Activated B cell treated with CpG ODN at 0.5 μM for 24 hours (primary cell): Measurements from ENCODE around the gene MISP. TPM values are rescaled to one million over a fixed set of nuclear protein-coding genes. Genes with fewer than 3 reads are reported as not detected.

ENCODE experiments used
- ATAC-seq: fragments of 200-7000 bp; cut with Tn5 transposase; one replicate; pipeline ENCODE4 v1.10.0; 2021; ENCODE audit warnings: low read depth, mild to moderate bottlenecking, moderate library complexity
- CTCF ChIA-PET: fragments of 350-600 bp; sonication (Branson Sonifier 250); formaldehyde crosslinking; loops from one replicate; lab custom pipeline; 2021; ENCODE audit warnings: antibody characterized with exemption; lab: Charles Lee
- POLR2A ChIA-PET: fragments of 350-600 bp; sonication (Branson Sonifier 250); formaldehyde crosslinking; loops from one replicate; lab custom pipeline; 2021; ENCODE audit warnings: antibody characterized with exemption; lab: Charles Lee
- DNase-seq: peaks from one replicate; pipeline ENCODE4 v3.0.0; 2022
- H3K27ac Mint-ChIP-seq: one replicate; pipeline ENCODE4 v1.8.0; 2020; ENCODE audit warnings: mixed read lengths
- H3K27me3 Mint-ChIP-seq: one replicate; pipeline ENCODE4 v1.8.0; 2021; ENCODE audit warnings: mixed read lengths
- H3K36me3 Mint-ChIP-seq: one replicate; pipeline ENCODE4 v1.8.0; 2021; ENCODE audit warnings: low read depth, mixed read lengths
- H3K4me1 Mint-ChIP-seq: one replicate; pipeline ENCODE4 v1.8.0; 2021; ENCODE audit warnings: mixed read lengths
- H3K4me3 Mint-ChIP-seq: one replicate; pipeline ENCODE4 v1.8.0; 2020; ENCODE audit warnings: mild to moderate bottlenecking, mixed read lengths
- H3K9me3 Mint-ChIP-seq: one replicate; pipeline ENCODE4 v1.8.0; 2020; ENCODE audit warnings: mixed read lengths
- CTCF ChIP-seq: fragments of 200-600 bp; IDR thresholded peaks from one replicate; pipeline ENCODE4 v1.8.0; 2022; ENCODE audit warnings: antibody characterized with exemption, mild to moderate bottlenecking
- intact Hi-C: fragments of 100-400 bp; cut with micrococcal nuclease; formaldehyde crosslinking; loops from one replicate; pipeline ENCODE4 v1.15.1; 2024
- total RNA-seq: library from RNA; stranded (reverse); gene quantifications from 2 replicates; pipeline ENCODE4 v1.2.3, GENCODE V29; 2022

Gene MISP
- total RNA-seq, 1 donor from 2014 or later, result not detected

GRCh38 chr19:755063-755462 lies 4.2 kb downstream of the MISP start:
- POLR2A ChIA-PET, result no interaction called here
- no peak for ATAC-seq
- Mint-ChIP-seq H3K4me3 (no peak overlapping the region), H3K9me3 (peaks cover 10% of the 10 kb centered on the region), H3K36me3 (no peaks in the 10 kb centered on the region), H3K4me1 (no peaks in the 10 kb centered on the region), H3K27ac (no peak overlapping the region), H3K27me3 (no peaks in the 10 kb centered on the region)
- no peak for DNase-seq
- intact Hi-C loops, result no loop called here
- no peak for TF ChIP-seq CTCF
- CTCF ChIA-PET, result no interaction called here

GRCh38 chr19:756236-756635 lies 5.3 kb downstream of the MISP start:
- no peak for TF ChIP-seq CTCF
- ChIA-PET CTCF (no interaction called here), POLR2A (no interaction called here)
- Mint-ChIP-seq H3K36me3 (no peaks in the 10 kb centered on the region), H3K4me1 (no peaks in the 10 kb centered on the region), H3K27me3 (no peaks in the 10 kb centered on the region), H3K27ac (no peak overlapping the region), H3K4me3 (no peak overlapping the region), H3K9me3 (peaks cover 10% of the 10 kb centered on the region)
- DNase-seq (no peak), ATAC-seq (peak; percentile 18)
- intact Hi-C loops, result no loop called here

GRCh38 chr19:756821-757688 lies 6.1 kb downstream of the MISP start:
- Mint-ChIP-seq H3K4me1 (no peaks in the 10 kb centered on the region), H3K4me3 (no peak overlapping the region), H3K27me3 (no peaks in the 10 kb centered on the region), H3K9me3 (peaks cover 10% of the 10 kb centered on the region), H3K27ac (no peak overlapping the region), H3K36me3 (no peaks in the 10 kb centered on the region)
- POLR2A ChIA-PET, result no interaction called here
- DNase-seq (no peak), ATAC-seq (no peak)
- TF ChIP-seq CTCF, result no peak
- CTCF ChIA-PET, result no interaction called here
- intact Hi-C loops, result no loop called here

GRCh38 chr19:757811-758668 lies 7.1 kb downstream of the MISP start:
- intact Hi-C loops, result no loop called here
- ATAC-seq (no peak), DNase-seq (no peak)
- no peak for TF ChIP-seq CTCF
- H3K4me3 Mint-ChIP-seq, result no peak overlapping the region
- ChIA-PET POLR2A (no interaction called here), CTCF (no interaction called here)
- H3K27ac Mint-ChIP-seq, result no peak overlapping the region
- no peaks in the 10 kb centered on the region for H3K36me3 Mint-ChIP-seq
- H3K4me1 Mint-ChIP-seq, result no peaks in the 10 kb centered on the region
- H3K9me3 Mint-ChIP-seq, result peaks cover 10% of the 10 kb centered on the region
- H3K27me3 Mint-ChIP-seq, result no peaks in the 10 kb centered on the region

- H3K9me3 Mint-ChIP-seq, result peaks cover 10% of the 10 kb centered on the region
- CTCF ChIA-PET, result no interaction called here
- H3K27ac Mint-ChIP-seq, result no peak overlapping the region
- intact Hi-C loops, result no loop called here
- ATAC-seq, result no peak
- no peak for DNase-seq
- TF ChIP-seq CTCF, result no peak
- POLR2A ChIA-PET, result no interaction called here
- no peaks in the 10 kb centered on the region for H3K36me3 Mint-ChIP-seq
- no peak overlapping the region for H3K4me3 Mint-ChIP-seq
- no peaks in the 10 kb centered on the region for H3K4me1 Mint-ChIP-seq
- peaks cover 5% of the 10 kb centered on the region for H3K27me3 Mint-ChIP-seq
Measured at GRCh38 chr19:763181-763580, 12.3 kb downstream of the MISP start.
